ENCODE results near the gene DNAAF8.

The DNAAF8 gene

GRCh38 chr16:4687946-4688673 is 46.2 kb upstream of the DNAAF8 start:
- TF ChIP-seq CTCF (IDR thresholded peaks at IDR 0.05; ENCODE audit: extremely low read depth, missing control alignments), result no peak
- no peak for DNase-seq (ENCODE audit: low spot score)

DNA sequence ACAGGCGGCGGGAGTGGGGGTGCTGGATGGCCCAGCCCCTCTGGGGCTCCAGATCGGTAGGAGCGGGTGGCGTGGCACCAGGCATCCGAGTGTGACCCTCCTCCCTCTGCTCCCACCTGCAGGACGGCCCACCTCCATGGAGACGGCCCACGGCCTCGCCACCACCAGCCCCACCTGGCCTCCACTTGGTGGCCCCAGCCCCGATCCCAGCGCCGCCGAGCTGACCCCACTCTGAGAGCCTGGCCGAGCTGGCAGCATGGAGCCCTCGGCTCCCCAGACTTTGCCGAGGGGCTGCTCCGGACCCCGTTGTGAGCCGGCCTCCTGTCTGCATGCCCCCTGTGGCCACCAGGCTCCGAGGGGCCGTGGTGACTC is 45.7 kb upstream of the DNAAF8 start:
- no peak for TF ChIP-seq CTCF (IDR thresholded peaks at IDR 0.05; ENCODE audit: extremely low read depth, missing control alignments)
- DNase-seq (ENCODE audit: low spot score), result no peak

- DNase-seq (ENCODE audit: low spot score), result no peak
- TF ChIP-seq CTCF (IDR thresholded peaks at IDR 0.05; ENCODE audit: extremely low read depth, missing control alignments), result no peak
These were observed 45.2 kb upstream of the DNAAF8 start for GRCh38 chr16:4689091-4689671.

GRCh38 chr16:4689864-4690704 is 44.3 kb upstream of the DNAAF8 start:
- DNase-seq (ENCODE audit: low spot score), result no peak
- no peak for TF ChIP-seq CTCF (IDR thresholded peaks at IDR 0.05; ENCODE audit: extremely low read depth, missing control alignments)

DNA sequence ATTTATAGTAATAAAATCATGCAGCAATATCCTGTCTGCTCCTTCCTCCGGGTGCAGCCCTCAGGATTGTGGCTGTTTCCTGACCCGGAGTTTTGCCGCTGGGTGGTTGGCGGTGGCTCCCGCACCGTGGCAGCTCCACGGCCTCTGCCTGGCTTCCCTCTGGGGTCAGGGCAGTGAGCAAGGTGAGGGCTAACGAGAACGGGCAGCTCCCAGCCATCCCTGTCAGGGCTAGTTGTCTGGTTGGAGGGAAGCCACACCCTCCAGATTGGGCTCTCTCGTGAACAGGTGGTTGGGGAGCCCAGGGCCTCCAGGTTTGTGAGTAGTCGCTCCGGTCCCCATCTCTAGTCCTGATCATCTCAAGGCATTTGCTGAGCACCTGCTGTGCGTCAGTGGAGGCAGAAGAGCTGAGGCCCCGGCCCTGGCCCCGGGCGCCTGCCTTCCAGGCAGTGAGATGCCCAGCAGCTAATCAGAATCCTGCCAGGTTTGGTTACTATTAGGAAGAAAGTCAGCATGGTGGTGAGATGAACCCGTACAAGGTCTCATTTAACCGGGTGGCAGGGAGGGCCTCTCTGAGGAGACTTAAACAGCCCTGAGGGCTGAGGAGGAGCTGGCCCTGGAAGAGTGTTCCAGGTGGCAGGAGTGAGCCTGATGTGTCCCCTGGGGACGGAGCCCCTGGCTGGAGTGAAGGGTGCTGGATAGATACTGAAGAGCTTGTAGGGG is 43.2 kb upstream of the DNAAF8 start:
- no peak for TF ChIP-seq CTCF (IDR thresholded peaks at IDR 0.05; ENCODE audit: extremely low read depth, missing control alignments)
- DNase-seq (ENCODE audit: low spot score), result no peak

DNA sequence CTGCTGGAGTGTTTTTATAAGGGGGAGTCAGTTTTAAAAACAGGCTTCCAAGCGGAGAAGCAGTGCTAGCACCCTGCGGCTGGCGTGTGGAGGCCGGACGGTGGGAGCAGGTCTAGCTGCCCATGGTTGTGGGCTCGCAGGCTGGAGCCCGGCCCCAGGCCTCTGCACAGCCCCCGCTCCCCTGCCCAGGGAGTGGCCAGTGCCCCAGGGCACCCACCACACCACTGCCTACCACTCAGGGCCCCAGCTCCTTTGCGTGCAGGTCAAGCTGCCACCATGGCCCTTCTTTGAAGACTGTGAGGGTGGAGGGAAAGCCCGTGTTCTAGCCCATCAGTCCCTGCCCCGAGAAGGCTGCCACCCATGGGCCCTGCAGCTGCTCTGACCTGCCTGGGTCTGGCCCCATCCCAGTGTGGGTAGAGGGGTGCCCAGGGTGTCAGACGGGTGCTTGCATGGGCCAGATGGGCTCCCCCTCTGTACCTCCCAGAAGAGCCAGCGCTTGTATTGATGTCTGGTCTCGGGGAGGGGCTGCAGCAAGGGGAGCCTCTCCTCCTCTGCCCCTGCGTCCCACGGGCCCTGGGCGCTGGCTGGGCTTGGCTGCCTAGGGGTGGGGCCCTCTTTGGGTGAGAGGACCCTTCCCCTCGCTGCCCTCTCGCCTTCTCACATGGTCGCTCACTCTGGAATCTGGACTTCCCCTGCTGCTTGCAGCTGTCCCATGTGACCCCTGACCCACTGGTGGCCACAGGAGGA is 42.5 kb upstream of the DNAAF8 start:
- DNase-seq (ENCODE audit: low spot score), result no peak
- no peak for TF ChIP-seq CTCF (IDR thresholded peaks at IDR 0.05; ENCODE audit: extremely low read depth, missing control alignments)

All from GM20000 (cell line).